NCI-H345 treated with DMSO at 0.1 percent for 48 hours (cell line): ENCODE results near the gene VCAN.
"Not testable (repeated sequence)": the region's sequence is repeated elsewhere in the genome, so short reads cannot be mapped to it uniquely, and the experiment has no call there.

Experiments used
- DNase-seq: peaks from one replicate; lab custom pipeline; 2025; ENCODE audit not compliant: unreplicated experiment; lab: John Stamatoyannopoulos, UW

The VCAN gene

DNA sequence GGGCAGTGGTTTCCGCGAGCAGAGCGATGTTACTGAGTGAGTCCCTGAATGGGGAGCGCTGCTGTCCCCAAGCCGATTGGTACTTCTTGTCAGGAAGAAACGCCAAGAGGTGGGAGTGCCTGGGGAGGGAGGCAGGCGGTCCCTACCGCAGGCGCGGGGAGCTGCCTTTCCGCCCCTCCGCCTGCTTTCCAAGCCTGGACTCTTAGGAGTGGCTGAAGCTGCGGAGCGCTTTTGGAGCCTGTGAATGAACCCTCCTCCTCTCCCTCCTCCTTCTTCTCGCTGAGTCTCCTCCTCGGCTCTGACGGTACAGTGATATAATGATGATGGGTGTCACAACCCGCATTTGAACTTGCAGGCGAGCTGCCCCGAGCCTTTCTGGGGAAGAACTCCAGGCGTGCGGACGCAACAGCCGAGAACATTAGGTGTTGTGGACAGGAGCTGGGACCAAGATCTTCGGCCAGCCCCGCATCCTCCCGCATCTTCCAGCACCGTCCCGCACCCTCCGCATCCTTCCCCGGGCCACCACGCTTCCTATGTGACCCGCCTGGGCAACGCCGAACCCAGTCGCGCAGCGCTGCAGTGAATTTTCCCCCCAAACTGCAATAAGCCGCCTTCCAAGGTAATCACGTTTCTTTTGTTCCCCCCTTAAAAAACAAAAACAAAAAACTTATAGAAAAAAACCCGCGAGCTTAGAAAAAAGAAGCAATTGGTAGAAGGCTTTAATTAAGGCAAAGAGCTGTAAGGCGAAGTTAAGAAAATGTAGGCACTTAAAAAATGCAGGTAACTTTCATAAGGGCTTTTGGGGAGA is at the start of gene VCAN:
Gene VCAN (plus strand): TSS at position 340 of the 808 bp plus-strand sequence. CDS start 11,775 bp downstream, outside the sequence.
- DNase-seq, result no peak

DNA sequence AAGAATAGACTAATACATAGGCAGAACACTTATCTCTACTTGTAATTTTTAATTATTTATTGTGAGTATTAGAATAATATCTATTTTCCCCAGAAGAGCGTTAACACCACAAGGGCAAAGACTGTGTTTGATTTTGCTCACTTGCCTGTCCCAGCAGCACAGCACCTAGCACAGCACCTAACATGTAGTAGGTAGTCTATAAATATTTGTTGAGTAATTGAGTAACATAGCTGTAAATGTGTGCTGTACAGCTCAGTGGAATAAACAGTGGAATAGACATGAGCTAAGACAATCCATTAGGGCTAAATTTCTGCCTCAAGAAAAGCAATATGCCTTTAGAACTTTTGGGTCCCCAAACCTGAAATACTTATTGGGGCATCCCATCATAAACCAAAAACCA is 49.3 kb upstream of the VCAN start:
- DNase-seq, result no peak

DNA sequence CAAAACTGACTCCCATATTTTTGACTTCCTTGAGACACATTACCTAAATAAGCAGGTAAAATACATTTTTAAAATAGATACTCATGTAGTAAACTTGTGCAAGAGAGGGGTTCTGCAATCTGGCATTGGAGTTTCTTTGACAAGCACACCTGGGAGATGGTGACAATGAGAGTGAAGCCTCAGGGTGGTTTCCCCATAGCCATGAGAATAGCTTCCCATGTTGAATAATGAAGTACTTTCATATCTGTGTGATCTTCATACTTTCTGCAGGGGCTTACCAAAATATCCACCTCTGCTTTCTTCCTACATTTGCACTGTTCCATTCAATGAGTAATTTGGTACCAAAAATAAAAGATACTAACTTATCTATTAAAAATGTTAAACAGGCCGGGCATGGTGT is 44.7 kb upstream of the VCAN start:
- DNase-seq, result no peak

DNA sequence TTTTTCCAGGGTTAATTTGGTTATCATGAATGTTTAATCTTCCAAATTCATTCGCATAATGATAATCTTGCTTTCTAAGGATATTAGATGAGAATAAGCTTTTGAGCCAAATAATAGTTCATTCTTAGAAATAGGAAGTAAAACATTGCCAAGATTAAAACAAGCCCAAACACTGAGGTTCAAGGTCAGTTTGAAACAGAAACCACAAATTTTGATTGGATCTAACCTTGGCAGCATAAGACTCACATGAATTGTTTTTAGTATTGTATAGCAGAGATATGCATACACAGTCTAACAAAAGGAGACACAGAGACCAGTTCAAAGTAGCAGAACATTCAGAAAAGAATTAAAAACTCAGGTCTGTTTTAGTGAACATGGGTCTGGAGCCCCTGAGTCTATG is 43.4 kb upstream of the VCAN start:
- no peak for DNase-seq

DNA sequence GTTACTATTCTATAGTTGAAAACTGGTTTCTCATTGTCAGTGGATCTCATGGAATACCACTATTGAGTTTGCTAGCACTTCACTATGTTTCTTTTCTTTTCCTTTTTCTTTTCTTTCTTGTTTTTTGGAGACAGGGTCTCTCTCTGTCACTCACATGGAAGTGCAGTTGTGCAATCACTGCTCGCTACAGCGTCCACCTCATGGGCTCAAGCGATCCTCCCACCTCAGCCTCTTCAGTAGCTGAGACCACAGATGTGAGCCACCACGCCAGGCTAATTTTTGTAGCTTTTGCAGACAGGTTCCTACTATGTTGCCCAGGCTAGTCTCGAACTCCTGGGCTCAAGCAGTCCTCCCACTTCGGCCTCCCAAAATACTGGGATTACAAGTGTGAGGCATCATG is 42.7 kb upstream of the VCAN start:
- DNase-seq, result no peak

DNA sequence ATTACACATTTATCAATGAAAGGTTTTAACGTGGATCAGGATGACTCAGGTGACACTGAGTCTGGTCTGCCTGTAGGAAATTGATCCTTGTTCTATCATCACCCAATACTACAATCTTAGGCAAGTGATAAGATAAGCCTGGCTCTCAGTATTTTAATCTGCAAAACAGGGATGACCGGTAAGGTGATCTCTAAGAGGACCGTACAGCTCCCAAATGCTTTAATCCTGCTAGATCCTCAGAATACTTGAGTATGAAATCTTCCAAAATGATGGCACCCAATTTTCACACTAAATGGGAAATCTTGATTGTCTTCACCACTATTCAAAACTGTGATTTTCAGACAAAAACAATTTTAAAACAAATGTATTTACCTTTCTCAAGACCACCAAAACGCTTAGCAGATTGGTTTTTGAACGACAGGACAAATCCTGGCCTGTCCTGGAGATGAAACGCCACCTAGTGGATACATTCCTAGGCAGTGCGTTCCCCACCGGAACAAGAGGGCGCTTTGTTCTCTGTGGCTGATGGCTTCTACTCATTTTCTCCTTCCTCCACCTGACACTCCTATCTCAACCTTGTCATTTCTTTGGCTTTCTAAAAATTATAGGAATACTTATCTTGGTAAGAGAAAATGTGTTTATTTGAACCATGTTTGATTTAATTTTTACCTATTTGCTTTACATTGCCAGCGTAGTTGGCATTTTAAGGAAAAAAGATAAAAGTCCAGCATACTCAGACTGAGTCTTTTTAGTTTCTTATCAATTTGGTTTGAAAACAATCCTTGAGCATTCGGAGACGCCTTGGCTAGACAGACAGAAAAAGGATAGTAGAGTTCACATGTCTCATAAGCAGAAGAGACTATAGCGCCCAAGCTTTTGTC is 41.2 kb upstream of the VCAN start:
- peak; percentile 8 for DNase-seq

DNA sequence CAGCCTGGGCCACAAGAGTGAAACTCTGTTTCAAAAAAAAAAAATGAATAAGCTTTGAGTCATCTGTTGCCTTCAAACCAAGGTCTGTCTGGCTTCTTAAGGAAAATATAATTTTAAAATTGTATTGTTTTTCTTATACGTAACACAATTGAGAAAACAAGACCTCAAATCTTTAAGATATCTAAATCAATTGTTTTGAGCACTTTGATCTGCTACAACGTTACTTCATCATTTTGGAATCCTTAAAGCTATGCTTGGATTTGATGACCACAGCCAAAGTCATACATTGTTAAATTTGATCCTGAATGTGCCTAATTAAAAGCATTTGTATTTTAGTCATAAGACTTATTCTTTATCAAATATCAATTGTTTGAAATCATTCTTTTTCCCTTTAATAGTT is 37.7 kb upstream of the VCAN start:
- DNase-seq, result no peak

DNA sequence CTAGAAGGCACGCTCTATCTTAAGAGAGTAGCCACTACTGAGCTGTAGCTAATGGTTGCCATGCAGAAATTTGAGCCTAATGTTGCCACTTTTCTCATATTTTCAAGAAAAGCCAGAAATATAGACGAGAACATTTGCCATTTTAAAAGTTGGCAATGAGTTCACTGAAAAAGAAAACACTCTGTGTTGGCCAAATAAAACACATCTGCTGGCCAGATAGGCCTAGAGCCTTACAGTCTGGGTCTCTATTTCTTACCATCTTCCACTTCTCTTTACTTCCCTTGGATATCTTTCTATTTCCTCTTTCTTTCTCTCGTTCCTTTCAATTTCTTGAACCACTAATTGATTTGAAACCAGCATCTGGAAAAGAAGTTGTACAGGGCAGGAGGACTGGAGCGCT is 36.6 kb upstream of the VCAN start:
- DNase-seq, result no peak

DNA sequence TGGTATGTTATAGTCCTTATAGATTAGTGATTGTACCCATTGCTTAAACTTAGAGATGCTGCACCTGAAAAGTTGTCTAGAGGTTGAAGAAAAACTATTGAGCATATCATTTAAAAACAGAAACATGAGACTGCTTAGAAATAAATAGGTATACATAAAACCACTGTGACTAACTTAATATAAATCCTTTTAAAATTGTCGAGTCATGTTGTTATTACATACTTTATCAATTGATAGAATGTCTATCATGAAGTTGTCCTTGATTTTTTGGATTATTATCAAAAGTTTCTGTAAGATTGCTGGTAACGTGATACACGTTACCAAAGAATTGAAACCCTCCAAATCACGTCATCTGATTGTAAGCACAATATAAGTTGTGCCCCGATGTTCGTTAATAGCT is 35.3 kb upstream of the VCAN start:
- no peak for DNase-seq

DNA sequence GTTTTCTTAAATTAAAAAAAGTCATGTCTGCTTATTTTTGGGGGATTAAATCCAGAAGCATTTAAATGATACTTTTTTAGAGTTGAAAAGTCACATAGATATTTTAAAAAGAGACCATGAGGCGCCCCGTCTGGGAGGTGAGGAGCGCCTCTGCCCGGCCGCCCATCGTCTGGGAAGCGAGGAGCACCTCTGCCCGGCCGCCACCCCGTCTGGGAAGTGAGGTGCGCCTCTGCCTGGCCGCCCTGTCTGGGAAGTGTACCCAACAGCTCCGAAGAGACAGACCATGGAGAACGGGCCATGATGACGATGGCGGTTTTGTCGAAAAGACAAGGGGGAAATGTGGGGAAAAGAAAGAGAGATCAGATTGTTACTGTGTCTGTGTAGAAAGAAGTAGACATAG is 33.8 kb upstream of the VCAN start:
- not testable (repeated sequence) for DNase-seq

DNA sequence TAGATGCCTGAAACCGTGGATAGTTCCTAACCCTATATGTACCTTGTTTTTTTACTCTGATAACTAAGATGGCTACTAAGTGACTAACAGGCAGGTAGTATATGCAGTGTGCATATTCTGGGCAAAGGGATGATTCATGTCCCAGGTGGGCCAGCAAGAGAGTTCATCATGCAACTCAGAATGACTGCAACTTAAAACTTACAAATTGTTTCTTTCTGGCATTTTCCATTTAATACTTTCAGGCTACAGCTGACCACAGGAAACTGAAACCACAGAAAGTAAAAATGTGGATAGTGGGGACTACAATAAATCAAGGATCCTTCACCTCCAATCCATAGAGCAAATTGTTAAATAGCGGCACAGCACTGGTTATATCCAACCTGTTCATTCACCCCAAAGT is 30.7 kb upstream of the VCAN start:
- no peak for DNase-seq

DNA sequence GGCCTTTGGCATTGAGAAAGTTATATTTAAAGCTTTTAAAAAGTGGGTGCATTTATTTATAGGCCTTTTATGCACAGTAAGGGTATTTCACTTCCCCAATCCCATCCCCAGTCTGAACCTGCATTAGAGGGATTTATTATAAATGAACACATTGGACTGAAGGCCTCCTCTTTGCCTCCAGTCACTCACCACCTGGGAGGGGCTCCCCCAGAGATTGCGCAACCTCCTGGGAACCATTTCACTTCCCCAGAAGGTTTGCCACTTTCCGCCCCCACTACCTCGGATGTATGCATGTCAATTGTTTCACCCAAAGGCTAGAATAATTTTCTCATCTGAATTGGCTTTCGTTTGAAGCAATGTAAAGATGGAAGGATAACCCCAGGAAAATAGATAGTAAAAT is 29.8 kb upstream of the VCAN start:
- no peak for DNase-seq

DNA sequence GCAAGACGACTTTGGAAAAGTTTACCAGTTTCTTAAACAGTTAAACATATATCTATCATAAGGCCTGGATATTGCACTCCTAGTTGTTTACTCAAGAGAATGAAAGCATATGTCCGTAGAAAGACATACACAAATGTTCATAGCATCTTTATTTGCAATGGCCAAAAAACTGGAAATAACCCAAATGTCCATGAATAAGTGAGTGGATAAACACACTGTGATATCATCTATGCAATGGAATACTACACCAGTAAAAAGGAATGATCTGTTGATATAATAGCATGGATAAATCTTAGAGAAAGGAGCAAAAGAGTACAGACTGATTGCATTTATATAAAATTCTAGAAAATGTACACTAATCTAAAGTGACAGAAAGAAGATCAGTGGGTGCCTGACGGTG is 28.0 kb upstream of the VCAN start:
- no peak for DNase-seq

DNA sequence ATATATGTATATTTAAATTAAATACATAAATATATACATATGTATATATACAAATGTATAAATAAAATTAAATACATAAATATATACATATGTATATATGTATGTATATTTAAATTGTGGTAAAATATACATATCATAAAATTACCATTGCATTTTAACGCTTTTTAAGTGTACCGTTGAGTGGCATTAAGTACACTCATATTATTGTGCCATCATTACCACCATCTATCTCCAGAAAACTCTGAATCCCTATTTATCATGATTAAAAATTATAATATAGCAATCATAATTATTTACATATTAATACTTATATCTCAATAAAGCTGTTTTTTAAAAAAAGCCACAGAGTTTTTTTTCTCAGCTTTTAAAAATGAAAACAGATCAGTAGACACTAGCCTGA is 27.1 kb upstream of the VCAN start:
- DNase-seq, result no peak

DNA sequence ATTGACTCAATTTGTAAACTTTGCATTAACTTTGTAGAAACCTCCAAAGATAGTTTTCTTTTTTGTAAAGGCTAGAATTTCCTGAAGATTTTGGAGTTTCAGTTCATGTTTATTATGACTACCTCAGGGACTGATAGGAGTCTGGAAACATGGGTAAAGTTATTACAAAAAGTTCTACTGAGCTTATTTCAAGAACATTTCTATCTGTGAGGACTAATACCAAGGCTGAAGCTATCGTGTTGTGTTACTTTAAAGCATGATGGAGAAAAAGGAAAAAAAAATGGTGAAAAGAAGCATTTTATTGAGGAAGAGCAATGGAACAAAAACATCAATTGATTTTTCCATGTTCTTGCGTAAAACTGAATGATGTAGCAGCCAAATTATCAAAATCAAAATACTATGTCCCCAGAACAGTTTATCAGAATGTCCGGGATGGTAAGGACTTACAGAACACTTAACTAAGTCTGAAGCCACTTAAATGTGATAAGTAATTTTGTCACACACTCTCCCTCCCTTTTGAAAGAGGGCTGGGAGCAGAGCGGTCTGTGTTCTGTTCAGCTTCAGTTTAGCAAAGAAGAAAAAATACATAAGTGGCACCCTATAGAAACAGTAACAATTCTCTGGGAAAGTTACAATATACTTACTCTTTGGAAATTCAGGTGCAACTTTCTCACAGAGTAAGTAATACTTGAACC is 25.1 kb upstream of the VCAN start:
- DNase-seq, result no peak

DNA sequence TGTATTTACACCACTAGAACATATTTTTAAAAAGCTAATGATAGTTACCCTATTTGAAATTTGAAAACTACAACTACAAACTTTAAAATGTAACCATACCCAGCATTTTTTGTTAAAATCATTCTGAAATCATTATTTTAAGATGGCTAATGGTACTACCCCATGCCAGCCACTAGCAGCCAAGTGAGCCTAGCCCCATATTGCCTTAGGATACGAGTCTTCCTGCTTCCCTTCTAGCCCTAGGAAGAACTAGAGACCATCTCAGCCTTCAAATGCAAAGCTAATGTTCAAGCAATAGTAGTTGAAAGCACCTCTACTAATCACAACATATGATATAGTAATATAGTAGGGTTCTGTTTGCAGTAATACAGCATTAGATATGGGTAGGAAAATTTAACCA is 24.0 kb upstream of the VCAN start:
- no peak for DNase-seq

DNA sequence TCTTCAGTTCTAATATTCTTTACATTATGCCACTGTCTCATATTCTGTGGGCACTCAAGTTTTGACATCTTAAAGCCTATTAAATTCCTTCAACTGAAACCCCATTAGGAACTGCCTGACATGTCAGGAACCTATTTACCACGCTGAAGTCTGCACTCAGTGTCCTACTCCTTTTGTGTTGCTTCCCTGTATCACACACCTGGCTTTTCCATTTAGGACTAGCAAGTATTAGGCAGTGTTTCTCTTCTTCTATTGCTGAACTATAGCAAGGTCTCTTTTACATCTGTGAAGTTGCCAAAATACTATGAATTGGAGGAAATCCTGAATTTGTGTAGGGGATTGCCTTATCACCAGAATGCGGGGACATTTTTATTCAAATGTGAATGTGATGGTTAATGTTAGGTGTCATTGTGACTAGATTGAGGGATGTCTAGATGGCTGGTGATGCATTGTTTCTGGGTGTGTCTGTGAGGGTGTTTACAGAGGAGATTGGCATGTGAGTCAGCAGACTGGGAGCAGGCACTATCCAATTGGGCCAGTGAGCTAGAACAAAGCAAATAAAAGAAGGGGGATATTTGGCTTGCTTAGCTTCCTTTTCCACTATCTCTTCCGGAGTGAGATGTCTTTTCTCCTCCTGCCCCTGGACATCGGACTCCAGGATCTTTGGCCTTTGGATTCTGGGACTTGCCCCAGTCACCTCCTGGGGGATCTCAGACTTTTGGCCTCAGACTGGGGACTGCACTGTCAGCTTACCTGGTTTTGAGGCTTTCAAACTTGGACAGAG is 21.2 kb upstream of the VCAN start:
- no peak for DNase-seq

DNA sequence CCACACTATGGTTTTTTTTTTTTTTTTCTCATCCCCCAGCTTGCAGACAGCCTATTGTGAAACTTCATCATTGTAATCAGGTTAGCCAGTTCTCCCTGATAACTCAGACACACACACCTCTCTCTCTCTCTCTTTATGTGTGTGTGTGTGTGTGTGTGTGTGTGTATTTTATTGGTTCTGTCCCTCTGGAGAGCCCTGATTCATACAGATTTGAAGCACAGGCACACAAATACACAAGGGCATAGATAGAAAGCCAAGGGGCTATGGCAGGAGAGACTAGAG is 20.6 kb upstream of the VCAN start:
- no peak for DNase-seq

DNA sequence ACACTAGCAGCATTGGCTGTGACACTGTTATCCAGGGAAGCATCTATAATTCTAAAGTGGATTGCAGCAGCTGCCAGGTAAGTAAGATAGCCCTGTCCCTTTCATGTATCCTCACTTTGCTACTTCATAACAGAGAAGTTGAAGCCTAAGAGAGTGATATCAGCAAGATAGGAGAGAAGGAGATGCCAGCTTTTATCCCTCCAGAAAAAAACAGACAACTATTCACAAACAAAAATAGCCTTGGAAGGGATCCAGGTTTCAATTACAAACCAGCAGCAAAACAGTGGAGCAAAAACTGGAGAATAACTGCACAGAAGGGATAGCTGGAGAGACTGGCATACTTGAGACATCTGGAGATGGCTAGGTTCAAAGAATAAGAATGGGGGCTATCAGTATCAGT is 19.6 kb upstream of the VCAN start:
- no peak for DNase-seq

DNA sequence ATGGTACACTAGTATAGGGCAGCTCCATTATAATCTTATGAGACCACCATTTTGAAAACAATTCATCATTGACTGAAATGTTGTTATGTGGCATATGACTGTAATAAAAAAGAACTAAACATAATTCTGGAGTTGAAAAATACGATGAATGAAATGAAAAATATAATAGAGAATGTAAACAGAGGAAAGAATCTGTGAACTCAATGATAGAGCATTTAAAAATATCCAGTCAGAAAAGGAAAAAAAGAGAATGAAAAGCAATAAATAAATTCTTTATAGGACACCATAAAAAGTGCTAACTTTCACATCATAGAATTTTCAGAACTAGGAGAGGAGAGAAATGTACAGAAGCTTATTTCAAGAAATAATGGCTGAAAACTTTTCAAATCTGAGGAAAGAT is 17.6 kb upstream of the VCAN start:
- no peak for DNase-seq

DNA sequence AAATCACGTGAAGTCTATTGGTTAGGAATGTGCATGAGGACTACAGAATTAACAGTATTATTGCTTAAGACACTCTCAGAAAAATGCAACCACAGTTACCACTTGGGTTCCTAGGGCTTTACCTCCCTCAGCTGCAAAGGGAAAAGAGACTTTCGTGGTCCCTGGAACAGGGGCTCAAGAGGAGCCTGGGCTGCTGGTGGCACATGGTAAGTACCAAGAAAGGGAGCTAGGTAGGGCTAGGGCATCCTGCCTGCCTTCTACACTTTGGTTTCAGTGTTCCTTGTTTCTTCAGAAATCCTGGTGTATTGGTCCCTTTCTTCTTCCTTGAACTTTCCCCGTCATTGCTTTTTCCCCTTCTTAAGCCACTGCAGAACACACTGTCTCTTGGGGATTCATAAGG is 7.3 kb upstream of the VCAN start:
- no peak for DNase-seq
